ENCODE results near the gene PNMA6A. TPM values are rescaled to one million over a fixed set of nuclear protein-coding genes. Genes with fewer than 3 reads are reported as not detected.

Gene PNMA6A
- total and polyA plus RNA-seq, 12 donors: 0.33 to 4.3 (median 1.8) TPM

DNA sequence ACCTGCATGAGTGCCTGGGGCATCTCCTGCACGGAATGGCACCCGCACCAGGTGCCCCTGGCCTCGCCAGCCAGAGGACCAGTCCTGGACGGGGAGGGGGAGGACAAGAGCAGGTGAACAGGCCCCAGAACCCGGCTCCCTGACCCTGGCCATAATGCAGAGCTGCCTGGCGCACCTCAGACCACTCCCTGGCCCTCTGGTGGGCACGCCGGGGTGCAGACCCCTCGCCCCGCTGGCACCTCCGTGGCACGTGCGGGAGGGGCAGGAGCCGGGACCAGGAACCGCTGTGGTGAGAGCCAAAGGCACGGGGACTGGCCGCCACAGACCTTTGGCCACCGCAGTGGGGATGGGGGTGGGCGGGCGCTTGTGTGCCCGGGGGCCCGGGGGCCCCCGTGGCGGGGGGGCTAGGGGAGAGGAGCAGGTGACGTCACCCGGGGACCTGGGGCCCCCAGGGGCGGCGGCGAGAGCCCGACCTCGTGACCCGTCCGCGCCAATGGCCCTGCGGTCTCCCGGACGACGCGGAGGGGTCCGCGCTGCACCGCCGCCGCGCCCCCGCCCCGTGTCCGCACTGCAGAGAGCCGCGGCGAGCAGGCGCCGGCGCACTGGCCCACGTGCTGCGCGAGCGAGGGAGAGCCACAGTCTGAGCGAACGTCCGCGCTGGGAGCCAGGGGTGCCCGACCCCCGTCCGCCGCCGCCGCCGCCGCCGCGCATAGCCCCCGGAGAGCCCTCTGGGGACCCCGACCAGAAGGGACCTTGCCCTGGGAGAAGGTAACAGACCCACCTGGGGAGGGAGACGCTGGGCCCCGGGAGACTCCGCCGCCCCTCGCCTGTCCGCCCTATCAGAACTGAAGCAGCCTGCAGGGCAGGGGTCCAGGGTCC is 16.1 kb upstream of the PNMA6A start, which contains the start of gene PNMA3:
PNMA3 (plus strand) TSS at position 600 of the 879 bp plus-strand sequence. CDS start 586 bp downstream, outside the sequence.
- intact Hi-C loops (cut with DNase I): no loop called here
- no peak for TF ChIP-seq POLR2A (IDR thresholded peaks at IDR 0.05)
- TF ChIP-seq, protein P1, sequence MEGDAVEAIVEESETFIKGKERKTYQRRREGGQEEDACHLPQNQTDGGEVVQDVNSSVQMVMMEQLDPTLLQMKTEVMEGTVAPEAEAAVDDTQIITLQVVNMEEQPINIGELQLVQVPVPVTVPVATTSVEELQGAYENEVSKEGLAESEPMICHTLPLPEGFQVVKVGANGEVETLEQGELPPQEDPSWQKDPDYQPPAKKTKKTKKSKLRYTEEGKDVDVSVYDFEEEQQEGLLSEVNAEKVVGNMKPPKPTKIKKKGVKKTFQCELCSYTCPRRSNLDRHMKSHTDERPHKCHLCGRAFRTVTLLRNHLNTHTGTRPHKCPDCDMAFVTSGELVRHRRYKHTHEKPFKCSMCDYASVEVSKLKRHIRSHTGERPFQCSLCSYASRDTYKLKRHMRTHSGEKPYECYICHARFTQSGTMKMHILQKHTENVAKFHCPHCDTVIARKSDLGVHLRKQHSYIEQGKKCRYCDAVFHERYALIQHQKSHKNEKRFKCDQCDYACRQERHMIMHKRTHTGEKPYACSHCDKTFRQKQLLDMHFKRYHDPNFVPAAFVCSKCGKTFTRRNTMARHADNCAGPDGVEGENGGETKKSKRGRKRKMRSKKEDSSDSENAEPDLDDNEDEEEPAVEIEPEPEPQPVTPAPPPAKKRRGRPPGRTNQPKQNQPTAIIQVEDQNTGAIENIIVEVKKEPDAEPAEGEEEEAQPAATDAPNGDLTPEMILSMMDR (IDR thresholded peaks at IDR 0.05): no peak
- H3K4me3 ChIP-seq: peak within 1 kb of the TSS in 1 of 4 donors; percentile 34
- H3K27ac ChIP-seq: no peak within 1 kb of the TSS
- no peaks in the 10 kb centered on the region for H3K4me1 ChIP-seq (replicated peaks in 1 of 2)
- H3K27me3 ChIP-seq: peaks cover 24% of the 10 kb centered on the region
- no peaks in the 10 kb centered on the region for H3K9me3 ChIP-seq (replicated peaks in 1 of 3)
- 12 to 47% methylated on average over 78 to 79 of the region's 80 CpGs; no CpG with 5 or more reads in 2 of the 4 donors for WGBS, 4 donors
- peak in 1 of 7 donors; percentile 14 for DNase-seq
- H3K36me3 ChIP-seq (replicated peaks in 1 of 2): no peaks in the 10 kb centered on the region

DNA sequence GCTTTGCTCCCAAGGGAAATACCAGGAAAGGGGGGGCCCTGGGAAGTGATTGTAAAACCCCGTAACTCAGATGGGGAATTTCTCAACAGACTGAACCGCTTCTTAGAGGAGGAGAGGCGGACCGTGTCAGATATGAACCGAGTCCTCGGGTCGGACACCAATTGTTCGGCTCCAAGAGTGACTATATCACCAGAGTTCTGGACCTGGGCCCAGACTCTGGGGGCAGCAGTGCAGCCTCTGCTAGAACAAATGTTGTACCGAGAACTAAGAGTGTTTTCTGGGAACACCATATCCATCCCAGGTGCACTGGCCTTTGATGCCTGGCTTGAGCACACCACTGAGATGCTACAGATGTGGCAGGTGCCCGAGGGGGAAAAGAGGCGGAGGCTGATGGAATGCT is 15.0 kb upstream of the PNMA6A start:
- peaks cover 24% of the 10 kb centered on the region for H3K27me3 ChIP-seq
- H3K4me3 ChIP-seq: no peak overlapping the region
- H3K27ac ChIP-seq: no peak overlapping the region
- no peaks in the 10 kb centered on the region for H3K36me3 ChIP-seq (replicated peaks in 1 of 2)
- TF ChIP-seq, protein P1 (IDR thresholded peaks at IDR 0.05): no peak
- no peak for TF ChIP-seq POLR2A (IDR thresholded peaks at IDR 0.05)
- no peak for DNase-seq
- WGBS, 4 donors: 57 to 90% (median 66%) methylated on average over 2 to 11 of the region's 11 CpGs
- intact Hi-C loops (cut with DNase I): no loop called here
- H3K4me1 ChIP-seq (replicated peaks in 1 of 2): no peaks in the 10 kb centered on the region
- no peaks in the 10 kb centered on the region for H3K9me3 ChIP-seq (replicated peaks in 1 of 3)

DNA sequence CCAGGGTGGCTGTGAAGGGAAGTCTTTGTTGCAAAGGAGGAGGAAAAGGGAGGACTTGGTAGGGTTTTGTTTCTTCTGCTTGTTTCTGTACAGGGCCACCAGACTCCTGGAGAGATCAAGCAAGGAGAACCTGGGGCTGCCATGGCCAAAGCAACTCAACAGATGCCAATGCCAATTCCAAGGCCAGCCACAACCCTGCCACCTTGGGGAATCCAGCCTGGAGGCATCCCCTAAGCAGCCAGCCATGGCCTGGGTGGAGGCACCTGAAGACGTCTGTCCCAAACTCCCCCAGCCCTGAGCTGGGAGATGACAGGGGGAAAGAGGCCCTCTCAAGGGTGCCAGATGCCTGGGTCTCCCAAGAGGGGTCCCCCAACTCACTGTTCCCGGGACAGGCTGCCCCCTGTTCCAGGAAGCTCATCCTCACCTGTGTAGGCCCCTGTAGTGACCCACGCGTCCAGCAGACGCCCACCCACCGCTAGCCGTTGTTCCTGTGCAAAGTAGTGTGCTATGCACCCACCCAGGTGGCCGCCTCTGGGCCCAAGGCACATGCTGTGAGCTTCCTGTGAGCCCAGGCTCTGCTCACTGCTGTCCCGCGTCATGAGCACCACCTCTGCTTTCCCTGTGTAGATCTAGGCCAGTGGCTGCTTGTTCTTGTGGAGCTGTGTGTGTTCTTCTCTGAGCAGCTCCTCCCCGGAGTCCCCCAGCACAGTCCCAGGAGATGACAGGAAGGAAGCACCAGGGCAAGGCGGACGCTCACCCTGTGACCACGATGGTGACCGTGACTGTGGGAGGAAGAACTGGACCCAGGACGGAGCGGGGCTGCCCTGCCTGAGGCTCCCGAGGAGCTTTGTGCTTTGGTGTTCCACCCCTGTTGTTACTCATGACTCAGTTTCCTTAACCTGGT is 12.8 kb upstream of the PNMA6A start:
- peaks cover 24% of the 10 kb centered on the region for H3K27me3 ChIP-seq
- H3K27ac ChIP-seq: no peak overlapping the region
- no peak overlapping the region for H3K4me3 ChIP-seq
- H3K4me1 ChIP-seq (replicated peaks in 1 of 2): no peaks in the 10 kb centered on the region
- no peaks in the 10 kb centered on the region for H3K36me3 ChIP-seq (replicated peaks in 1 of 2)
- no peaks in the 10 kb centered on the region for H3K9me3 ChIP-seq (replicated peaks in 1 of 3)
- no peak for DNase-seq
- WGBS, 4 donors: 81 to 100% (median 91%) methylated on average over 1 to 18 of the region's 18 CpGs
- TF ChIP-seq, protein P1 (IDR thresholded peaks at IDR 0.05): no peak
- no peak for TF ChIP-seq POLR2A (IDR thresholded peaks at IDR 0.05)
- intact Hi-C loops (cut with DNase I): no loop called here

DNA sequence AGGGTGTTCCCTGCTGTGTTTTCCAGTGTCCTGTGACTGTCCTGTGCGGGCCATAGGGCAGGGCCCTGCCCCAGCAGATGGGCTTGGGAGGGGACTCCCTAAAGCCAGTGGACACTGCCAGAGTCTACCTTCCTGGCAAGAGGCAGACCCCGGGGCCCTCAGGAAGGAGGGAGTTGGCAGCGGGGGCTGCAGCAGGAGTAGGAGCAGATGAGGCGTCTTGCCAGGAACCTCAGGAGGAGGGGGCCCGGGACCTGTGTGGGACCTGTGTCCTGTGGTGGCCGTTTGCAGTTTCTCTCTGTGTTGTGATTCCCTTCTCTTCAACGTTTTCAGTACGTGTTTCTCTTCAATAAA is 12.2 kb upstream of the PNMA6A start:
- Histone ChIP-seq H3K27ac (no peak overlapping the region), H3K4me3 (no peak overlapping the region), H3K9me3 (replicated peaks in 1 of 3) (no peaks in the 10 kb centered on the region), H3K27me3 (peaks cover 21% of the 10 kb centered on the region), H3K36me3 (replicated peaks in 1 of 2) (no peaks in the 10 kb centered on the region), H3K4me1 (replicated peaks in 1 of 2) (no peaks in the 10 kb centered on the region)
- intact Hi-C loops (cut with DNase I): no loop called here
- DNase-seq: no peak
- WGBS, 4 donors: 78 to 95% (median 89%) methylated on average over 3 to 8 of the region's 8 CpGs
- no peak for TF ChIP-seq POLR2A (IDR thresholded peaks at IDR 0.05)
- TF ChIP-seq, protein P1 (IDR thresholded peaks at IDR 0.05): no peak
